HG02798 (cell line): ENCODE results near the gene TRIM44.
"Not testable (repeated sequence)": the region's sequence is repeated elsewhere in the genome, so short reads cannot be mapped to it uniquely, and the experiment has no call there.

ENCODE experiments used
- ATAC-seq: cut with Tn5 transposase; IDR thresholded peaks from one replicate; pipeline ENCODE4 v1.9.1; 2021; ENCODE audit warnings: mild to moderate bottlenecking; ENCODE audit not compliant: unreplicated experiment, poor library complexity

TRIM44 gene

GRCh38 chr11:35844579-35844978 is 182.0 kb downstream of the TRIM44 start:
- no peak for ATAC-seq

- ATAC-seq = no peak
Measured at GRCh38 chr11:35845860-35846259, 183.3 kb downstream of the TRIM44 start.

GRCh38 chr11:35846874-35847273 is 184.3 kb downstream of the TRIM44 start:
- no peak for ATAC-seq

- no peak for ATAC-seq
Measured at GRCh38 chr11:35847473-35847872, 184.9 kb downstream of the TRIM44 start.

GRCh38 chr11:35848616-35849015 is 186.0 kb downstream of the TRIM44 start:
- no peak for ATAC-seq

GRCh38 chr11:35850191-35850590 is 187.6 kb downstream of the TRIM44 start:
- ATAC-seq = no peak

- no peak for ATAC-seq
Measured at GRCh38 chr11:35851342-35851741, 188.8 kb downstream of the TRIM44 start.

GRCh38 chr11:35852056-35852455 is 189.5 kb downstream of the TRIM44 start:
- no peak for ATAC-seq

- ATAC-seq = no peak
Measured at GRCh38 chr11:35853971-35854370, 191.4 kb downstream of the TRIM44 start.

GRCh38 chr11:35855671-35856070 is 193.1 kb downstream of the TRIM44 start:
- no peak for ATAC-seq

GRCh38 chr11:35856259-35856658 is 193.7 kb downstream of the TRIM44 start:
- no peak for ATAC-seq

GRCh38 chr11:35856756-35857155 is 194.2 kb downstream of the TRIM44 start:
- no peak for ATAC-seq

- ATAC-seq = no peak
Measured at GRCh38 chr11:35857922-35858321, 195.3 kb downstream of the TRIM44 start.

- no peak for ATAC-seq
Measured at GRCh38 chr11:35859301-35859700, 196.7 kb downstream of the TRIM44 start.

GRCh38 chr11:35860194-35860593 is 197.6 kb downstream of the TRIM44 start:
- ATAC-seq = not testable (repeated sequence)

- ATAC-seq = no peak
Measured at GRCh38 chr11:35861191-35861590, 198.6 kb downstream of the TRIM44 start.

GRCh38 chr11:35862666-35863065 is 200.1 kb downstream of the TRIM44 start:
- no peak for ATAC-seq

GRCh38 chr11:35864131-35864530 is 201.6 kb downstream of the TRIM44 start:
- ATAC-seq = no peak

- ATAC-seq = no peak
Measured at GRCh38 chr11:35866601-35867000, 204.0 kb downstream of the TRIM44 start.
